ENCODE results near the gene IGF2R.
"Not testable (repeated sequence)": the region's sequence is repeated elsewhere in the genome, so short reads cannot be mapped to it uniquely, and the experiment has no call there.

IGF2R gene

DNA sequence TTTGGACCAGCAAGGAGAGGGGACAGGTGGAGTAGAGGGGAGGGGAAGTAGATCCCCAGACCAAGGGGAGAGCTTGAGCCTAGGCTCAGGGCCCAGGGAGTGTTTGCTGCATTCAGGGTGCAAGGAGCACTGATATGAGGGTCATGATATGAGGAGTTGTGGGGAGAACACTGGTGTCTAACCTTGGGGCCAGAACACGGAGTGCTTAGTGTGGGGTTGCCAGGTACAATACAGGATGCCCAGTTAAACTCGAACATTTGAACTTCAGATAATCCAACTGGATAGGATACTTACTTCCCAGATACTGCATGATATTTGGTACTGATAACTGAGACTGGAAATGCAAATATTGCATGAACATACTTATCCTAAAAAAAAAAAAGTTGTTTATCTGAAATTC lies 155.1 kb downstream of the IGF2R start:
- DNase-seq (ENCODE audit: low read depth) = no peak

DNA sequence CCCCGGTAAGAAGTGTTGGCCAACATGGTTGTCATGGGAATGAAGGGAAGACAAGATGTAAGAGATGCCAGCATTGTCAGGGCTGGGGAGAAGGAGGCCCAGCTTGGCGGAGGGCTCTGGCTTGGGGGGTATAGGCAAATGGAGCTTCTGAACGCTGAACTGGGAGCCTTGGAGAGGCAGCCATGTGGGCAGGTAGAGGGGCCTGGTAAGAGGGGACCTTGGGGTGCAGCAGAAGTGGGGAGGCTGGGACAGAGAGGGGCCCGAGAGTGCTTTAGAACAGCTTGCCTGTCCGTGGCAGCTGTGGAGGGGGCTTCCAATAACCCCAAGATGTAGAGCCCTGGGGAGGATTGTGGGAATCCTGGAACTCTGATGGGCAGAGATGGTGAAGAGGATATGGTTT lies 155.7 kb downstream of the IGF2R start:
- no peak for DNase-seq (ENCODE audit: low read depth)

DNA sequence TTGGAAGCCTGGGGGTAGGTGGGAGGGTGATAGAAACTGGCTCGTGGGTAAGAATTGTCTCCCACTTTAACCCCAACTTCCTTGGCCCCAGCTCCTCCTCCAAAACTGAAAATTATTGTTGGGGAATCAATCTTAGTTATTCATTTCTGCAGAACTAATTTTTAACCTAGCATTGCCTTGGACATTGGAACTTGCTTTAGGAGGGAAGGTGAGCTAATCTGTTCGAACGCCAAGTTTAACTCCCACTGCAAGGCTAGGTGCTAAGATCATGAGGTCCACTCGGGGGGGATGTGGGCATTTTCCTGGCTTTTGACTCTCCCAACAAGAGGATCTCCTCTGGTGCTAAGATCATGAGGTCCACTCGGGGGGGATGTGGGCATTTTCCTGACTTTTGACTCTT lies 156.2 kb downstream of the IGF2R start:
- DNase-seq (ENCODE audit: low read depth) = not testable (repeated sequence)

DNA sequence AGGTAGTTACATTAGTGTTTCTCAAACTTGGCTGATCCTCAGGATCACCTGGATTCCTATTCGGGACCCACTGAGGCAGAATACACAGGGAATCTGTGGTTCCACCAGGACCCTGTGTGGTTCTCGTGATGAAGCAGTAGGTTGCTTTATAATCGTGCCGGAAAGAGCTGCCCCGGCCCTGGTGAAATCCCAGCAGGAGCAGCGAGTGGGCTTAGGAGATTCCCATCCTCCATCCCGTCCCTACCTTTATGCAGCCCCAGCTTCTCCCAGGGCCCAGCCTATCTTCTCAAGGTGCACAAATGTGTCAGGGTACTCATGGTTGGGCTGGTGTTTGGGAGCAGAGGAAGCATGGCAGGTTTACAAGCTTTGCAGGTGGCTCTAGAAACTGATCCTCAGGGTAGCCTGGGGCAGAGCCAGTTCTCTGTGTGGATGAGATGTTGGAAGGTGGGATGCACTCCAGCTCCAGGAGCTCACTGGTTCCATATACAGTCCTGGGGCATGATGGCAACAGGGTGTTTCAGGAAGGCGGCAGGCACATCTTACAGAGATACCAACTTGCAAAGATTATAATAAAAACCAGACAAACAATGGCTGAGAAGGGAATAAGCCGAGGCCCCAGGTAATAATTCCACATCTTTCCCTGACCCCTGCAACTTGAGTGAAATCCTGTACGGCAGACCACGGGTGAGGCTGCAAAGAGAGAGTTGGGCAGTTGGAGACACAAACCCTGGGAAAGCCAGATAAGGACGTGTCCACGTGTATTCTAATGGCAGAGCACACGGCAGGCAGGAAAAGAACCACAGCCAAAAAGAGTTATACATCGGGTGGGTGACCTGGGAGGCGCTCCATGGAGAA lies 158.6 kb downstream of the IGF2R start:
- DNase-seq (ENCODE audit: low read depth) = no peak

DNA sequence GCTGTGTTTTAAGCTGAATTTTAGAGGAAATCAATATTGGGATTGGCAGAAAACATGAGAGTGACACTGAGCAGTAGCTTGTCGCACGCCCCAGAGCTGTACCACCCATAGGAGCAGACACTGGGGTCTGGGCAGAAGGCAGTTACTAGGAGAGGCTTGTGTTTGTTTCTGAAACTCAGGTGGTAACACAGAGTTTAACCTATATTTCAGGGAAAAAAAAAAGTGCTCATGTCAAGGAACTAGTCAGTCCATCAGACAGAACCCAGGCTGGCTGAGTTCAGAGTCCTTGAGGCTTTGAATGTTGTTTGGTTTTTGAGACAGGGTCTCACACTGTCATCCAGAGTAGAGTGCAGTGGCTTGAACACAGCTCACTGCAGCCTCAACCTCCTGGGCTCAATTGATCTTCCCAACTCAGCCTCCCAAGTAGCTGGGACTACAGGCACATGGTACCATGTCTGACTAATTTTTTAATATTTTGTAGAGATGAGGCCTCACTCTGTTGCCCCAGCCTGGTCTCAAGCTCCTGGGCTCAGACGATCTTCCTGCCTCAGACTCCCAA lies 159.3 kb downstream of the IGF2R start:
- DNase-seq (ENCODE audit: low read depth) = no peak

DNA sequence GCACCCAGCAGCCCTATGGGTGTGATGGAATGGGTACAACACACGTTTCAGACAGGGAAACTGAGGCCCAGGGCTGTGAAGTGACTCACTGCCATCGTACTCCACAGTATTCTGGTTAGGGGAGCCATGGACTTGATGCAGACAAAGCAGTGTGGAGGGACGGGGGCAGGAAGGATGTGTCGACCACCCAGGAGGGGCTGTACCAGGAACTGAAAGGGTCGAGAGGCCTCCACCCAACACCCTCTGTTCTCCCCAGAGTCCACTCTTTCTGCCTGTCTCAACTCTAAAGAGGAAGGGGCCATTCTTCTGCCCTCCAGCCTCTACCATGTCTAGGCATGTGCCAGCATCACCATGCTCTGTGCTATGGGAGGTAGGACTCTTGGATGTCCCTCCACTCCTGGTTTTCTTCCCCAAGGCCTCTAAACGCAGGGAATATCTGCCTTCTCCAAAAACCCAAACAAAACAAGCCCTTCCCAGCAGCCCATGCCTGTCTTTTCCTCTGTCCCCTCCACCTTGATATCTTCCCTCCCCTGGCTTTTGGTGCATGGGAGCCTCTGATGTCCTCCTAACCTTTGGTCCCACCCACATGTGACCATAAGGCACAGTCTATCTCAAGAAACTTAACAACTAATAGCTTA lies 160.1 kb downstream of the IGF2R start:
- DNase-seq (ENCODE audit: low read depth) = no peak

DNA sequence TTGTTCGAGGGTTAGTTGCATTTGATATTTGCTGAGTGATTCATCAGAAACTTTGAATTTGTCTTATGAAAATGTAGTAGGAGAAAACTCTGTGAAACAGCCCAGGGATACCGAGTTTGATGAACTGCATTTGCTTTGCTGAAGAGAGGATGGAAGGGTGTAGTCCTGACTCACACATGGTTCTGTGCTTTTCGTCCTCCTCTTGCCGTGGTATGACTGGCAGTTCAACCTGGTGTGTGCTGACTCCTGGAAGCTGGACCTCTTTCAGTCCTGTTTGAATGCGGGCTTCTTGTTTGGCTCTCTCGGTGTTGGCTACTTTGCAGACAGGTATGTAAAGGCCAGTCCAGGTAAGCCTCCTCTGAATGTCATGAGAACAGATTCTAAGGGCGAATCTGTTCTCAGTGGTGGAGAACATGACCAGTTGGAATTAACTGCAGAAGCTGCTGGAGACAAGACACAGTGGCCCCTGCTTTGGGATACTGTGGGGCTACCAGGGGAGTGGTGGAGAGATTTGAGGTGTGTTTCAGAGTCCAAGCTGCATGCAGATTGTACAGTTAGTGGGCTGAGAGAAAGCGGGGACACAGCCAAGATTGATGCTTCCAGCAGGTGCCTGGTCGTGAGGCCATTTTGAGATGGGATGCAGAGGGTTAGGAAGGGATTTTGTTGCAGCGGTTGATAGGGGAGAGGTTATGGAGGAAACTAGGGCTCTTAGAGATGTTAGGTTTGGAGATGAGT lies 161.2 kb downstream of the IGF2R start:
- no peak for DNase-seq (ENCODE audit: low read depth)

DNA sequence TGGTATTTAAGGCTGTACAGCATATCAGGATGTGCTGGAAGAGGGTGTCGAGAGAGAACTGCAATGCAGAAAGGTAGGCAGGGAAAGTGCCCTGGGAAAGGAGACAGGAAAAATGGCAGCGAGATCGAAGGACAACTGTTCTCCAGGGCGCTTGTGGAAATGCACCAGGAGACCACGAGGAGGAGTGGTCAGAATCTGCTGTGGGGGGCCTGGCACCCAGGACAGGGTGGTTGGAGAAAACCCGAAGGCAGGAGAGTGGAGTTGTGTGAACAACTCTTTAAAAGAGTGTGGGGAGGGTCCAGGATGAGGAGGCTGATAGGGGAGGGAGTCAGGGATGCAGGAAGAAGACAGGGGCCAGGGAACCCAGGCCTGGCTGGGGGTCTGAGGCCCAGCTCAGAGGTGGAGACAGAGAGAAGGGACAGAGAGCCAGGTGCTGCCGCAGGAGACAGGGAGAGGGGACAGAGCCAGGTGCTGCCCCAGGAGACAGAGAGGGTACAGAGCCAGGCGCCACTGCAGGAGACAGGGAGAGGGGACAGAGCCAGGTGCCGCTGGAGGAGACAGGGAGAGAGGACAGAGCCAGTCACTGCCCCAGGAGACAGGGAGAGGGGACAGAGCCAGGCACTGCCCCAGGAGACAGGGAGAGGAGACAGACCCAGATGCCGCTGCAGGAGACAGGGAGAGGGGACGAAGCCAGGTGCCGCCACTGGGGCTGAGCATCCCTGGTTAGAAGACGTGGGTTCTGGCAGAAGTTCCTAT lies 162.0 kb downstream of the IGF2R start:
- DNase-seq (ENCODE audit: low read depth) = no peak

DNA sequence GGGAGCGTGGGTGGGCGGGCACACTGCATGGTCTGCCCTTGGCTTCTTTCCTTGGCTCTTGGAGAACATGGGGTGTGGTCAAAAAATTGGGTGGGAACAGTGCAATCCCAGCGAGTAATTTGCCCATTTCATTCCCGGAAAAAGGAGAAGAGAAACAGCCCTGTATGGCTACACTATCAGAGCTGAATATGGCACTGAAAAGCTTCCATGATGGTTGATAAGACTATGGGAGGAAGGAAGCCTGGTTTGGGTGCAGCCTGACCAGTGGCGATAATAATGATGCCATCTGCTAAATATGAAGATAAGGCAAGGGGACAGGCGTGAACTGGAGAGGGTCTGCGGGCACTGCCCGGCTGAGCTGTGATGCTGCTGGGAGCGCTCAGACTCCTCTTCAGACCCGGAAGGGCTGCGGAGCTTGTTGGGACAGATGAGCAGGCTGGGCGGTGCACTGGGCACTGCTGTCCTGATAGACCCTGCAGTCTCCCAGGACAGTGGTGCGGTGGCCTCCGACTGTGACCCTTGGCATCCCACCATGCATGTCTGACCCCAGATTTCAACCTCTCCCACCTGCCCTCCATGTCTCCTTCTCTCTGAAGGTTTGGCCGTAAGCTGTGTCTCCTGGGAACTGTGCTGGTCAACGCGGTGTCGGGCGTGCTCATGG lies 162.9 kb downstream of the IGF2R start:
- DNase-seq (ENCODE audit: low read depth) = no peak

DNA sequence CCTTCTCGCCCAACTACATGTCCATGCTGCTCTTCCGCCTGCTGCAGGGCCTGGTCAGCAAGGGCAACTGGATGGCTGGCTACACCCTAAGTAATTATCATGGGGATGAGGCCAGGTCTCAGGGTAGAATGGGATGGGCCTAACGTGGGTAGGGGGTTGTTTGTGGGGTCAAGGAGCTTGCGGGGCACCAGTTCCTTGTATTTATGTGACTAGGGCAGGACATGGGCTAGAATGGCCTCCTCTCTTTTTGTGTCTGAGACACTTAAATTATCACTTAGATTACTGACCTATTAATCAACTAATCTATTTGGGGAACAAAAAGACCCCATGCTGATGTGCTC lies 163.4 kb downstream of the IGF2R start:
- no peak for DNase-seq (ENCODE audit: low read depth)

DNA sequence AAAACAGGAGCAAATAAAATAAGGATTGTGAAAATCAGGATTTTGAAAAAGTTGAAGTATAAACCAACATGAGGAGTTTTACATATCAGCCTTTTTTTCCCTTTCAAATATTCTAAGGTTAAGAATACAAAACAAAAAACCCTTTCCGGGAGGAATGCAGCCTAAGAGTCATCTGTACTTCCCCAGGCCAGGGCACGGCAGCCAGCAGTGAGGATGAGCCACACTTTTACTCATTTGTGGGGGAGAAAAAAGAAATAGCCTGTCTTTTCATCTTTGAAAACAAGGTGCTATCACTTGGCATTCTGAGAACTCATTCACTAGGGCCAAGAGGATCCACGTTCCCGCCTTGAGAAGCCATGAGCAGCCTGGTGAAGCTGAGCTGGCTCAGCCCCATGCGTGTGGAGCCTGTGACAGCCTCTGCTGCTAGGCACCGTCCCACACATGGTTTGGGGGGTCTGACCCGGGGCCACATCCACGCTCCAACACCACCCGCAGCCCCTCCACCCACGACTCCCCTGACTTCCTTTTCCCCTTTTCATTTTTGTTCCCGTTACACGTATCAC lies 164.0 kb downstream of the IGF2R start:
- DNase-seq (ENCODE audit: low read depth) = no peak

DNA sequence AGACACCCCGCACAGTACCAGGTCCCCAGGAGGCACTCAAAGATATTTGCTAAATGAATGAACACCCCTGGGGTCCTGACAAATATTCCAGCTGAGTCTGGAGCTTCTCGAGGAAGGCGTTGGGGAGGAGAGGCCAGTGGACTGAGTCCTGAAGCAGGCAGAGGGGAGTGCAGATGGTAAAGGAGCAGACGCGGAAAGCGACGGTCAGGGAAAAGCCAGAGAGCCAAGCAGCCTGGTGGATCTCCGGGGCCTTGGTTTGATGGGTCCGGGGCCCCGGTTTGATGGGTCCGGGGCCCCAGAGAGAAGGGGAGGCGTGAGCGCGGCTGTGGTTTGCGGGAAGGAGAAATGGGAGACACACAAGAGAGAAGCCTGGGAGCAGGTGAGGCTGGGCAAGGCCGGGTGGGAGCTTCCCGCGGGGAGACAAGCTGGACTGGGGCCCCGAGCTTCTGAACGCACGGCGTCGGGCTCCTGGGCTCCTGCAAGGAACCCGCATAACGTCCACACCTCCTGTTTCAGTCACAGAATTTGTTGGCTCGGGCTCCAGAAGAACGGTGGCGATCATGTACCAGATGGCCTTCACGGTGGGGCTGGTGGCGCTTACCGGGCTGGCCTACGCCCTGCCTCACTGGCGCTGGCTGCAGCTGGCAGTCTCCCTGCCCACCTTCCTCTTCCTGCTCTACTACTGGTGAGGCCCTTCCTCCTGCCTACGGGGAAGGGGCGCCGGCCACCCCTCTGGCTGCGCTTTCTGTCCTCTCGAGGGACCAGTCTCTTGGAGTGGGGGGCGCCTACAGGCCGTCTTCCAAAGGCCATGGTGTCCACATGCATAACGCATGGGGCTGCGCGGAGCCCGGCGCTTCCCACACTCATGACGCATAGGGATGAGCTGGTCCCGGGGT lies 164.8 kb downstream of the IGF2R start:
- DNase-seq (ENCODE audit: low read depth) = no peak

DNA sequence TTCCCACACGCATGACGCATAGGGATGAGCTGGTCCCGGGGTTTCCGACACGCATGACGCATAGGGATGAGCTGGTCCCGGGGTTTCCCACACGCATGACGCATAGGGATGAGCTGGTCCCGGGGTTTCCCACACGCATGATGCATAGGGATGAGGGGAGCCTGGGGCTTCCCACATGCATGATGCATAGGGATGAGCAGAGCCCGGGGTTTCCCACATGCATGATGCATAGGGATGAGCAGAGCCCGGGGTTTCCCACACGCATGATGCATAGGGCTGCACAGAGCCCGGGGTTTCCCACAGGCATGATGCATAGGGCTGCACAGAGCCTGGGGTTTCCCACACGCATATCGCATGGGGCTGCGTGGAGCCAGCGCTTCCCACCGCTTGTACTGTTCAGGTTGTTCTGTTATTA lies 165.5 kb downstream of the IGF2R start:
- DNase-seq (ENCODE audit: low read depth) = peak; percentile 18

DNA sequence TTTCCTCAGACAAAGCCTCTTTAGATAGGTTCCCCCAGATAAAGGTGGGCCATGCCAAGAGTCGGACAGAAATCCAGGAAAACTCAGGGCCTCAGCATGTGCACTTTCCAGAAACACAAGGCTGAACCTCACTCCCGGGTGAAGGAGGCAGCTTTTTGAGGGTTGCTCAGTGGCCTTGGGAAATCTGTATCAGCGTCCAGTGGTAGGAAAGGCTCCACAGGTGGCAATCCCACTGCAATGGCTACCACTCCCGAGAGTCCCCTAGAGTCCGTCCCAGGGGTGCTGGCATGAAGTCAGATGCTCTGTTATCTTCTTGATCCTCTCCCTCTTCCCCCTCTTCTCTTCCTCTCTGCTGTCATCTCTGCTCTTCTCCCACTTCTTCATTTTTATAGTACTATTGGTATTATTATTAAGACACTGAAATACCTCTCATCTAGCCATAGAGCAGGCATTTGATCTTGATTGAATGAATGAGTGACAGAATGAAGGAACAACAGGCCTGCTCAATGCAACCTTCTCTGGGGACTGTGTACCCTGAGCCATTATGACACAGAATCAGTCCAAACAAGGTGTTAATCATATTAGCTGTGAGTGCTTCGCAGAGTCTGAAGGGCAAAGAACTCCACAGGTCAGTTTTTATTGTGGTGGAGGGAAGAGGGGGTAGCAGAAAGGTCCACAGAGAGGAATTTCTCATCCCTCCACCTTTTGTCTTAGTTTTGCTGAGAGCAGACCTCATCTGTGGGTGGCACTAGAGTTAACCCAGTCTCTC lies 166.1 kb downstream of the IGF2R start:
- DNase-seq (ENCODE audit: low read depth) = no peak

DNA sequence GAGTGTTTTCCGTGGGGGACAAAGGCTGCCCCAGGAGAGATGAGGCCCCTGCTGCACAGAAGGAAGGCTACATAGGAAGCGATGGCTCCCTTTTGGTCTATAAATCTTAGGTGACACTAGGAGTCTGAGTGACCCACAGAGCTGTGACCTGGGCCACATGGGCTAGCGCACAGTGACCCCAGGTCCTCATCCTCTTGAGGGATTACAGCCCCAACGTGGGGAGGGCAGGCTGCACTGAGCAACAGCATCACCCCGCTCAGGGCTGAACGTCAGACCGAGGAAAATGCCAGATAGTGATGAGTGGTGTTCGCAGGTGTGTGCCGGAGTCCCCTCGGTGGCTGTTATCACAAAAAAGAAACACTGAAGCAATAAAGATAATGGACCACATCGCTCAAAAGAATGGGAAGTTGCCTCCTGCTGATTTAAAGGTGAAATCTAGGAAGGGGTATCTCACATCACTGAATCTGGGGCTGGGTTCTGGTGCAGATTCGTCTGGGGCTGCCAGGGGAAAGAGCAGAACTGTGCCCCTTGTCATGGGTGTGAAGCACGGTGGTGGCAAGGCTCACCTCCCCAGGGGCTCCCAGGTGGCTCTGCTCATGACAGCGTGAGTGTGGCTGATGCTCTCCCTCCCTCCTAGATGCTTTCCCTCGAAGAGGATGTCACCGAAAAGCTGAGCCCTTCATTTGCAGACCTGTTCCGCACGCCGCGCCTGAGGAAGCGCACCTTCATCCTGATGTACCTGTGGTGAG lies 167.2 kb downstream of the IGF2R start:
- no peak for DNase-seq (ENCODE audit: low read depth)

DNA sequence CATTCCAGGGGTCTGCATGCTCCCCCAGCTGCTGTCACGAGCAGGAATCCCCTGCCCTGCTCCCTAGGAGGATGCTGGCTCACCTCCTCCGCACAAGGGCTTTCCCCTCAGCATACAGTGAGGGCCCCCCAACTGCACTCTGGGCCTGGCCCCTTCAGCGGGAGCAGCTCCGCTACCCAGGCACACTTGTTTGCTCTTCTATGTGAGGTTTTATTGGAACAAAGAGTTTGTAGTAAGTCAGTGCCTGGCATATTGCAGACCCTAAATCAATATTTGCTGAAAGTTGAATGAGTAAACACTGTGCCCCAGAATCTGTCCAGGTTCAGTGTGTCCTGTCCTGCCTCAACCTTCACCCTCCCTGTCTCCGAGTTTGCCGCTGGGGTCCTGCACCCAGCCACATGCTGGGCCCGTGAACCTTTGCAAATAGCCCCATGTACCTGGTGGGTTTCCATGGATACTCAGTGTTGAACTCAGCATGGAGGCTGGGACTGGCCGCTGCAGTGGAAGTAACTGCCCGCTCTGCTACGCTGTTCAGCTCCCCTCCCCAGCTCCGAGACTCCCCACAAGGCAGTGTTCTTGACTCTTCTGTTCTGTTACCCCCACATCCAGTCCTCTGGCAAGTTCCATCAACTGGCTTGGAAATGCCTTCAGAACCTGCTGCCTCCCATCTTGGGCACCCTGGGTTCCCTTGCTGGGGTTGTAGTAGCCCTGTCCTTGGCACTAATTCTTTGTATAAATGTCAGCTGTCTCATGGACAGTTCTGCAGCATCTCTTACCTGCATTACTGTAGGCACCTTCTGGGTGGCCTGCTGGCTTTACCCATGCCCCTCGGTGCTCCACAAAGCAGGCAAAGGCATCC lies 168.5 kb downstream of the IGF2R start:
- DNase-seq (ENCODE audit: low read depth) = no peak

DNA sequence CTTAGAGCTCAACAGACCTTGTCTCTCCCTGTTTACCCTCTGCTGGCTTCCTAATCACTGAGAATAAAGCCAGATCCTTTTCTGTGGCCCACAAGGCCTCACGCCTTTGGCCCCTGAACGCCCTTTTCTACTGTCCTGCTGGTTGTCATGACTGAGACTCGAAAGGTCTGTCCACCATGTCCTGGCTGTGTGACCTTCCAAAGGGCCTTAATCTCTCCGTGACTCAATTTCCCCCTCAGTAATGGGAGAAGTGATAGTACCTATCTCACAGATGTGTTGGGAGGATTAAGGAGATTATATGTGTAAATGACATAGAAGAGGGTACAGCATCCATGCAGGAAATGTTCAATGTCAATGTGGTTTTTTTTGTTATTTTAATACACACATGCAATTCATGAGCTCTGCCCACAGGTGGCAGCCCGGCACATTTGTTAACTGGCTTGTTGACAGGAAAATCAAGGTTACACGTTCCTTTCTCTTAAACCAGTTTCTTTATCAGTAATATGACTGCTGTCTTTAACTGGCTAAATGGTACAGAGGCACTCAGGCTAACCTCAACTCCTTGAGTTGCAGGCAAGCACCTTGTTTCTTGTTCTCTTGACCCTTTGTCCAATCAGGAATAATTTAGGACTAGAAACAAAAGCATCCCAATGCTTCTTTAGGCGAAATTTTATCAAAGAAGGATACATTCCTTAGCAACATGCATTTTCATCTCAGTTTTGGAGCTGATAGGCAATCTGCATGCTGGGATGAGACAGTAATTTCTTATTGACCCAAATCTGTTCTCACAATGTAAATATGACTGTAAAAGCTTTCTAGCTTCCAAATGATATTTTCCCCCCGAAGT lies 169.3 kb downstream of the IGF2R start:
- peak; percentile 29 for DNase-seq (ENCODE audit: low read depth)
